ENCODE measurements around the gene MIS18A. TPM values are rescaled to one million over a fixed set of nuclear protein-coding genes. Genes with fewer than 3 reads are reported as not detected.

MIS18A gene
- total and polyA plus RNA-seq, 10 donors: 4.2 to 10.0 (median 6.9) TPM

DNA sequence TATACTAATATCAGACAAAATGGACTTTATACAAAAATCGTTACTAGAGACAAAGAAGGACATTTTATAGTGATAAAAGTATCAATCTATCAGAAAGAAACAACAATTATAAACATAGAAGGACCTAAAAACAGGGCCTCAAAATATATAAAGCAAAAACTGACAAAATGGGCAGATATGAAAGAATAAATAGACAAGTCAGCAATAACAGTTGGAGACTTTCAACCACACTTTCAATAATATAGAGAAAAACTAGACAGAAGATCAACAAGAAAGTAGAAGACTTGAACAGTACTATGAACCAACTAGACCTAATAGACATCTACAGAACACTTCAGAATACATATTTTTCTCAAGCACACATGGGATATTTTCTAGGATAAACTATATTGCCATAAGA lies 52.4 kb downstream of the MIS18A start:
- Histone ChIP-seq H3K27me3 (replicated peaks in 1 of 7) (no peaks in the 10 kb centered on the region), H3K36me3 (no peaks in the 10 kb centered on the region), H3K27ac (no peak overlapping the region), H3K4me1 (no peaks in the 10 kb centered on the region), H3K4me3 (no peak overlapping the region), H3K9me3 (peaks cover 0 to 23% (median 21%) of the 10 kb centered on the region in 8 donors)
- TF ChIP-seq POLR2A (IDR thresholded peaks at IDR 0.05): no peak
- no peak for TF ChIP-seq POLR2AphosphoS5 (IDR thresholded peaks at IDR 0.05)
- TF ChIP-seq, protein P1, sequence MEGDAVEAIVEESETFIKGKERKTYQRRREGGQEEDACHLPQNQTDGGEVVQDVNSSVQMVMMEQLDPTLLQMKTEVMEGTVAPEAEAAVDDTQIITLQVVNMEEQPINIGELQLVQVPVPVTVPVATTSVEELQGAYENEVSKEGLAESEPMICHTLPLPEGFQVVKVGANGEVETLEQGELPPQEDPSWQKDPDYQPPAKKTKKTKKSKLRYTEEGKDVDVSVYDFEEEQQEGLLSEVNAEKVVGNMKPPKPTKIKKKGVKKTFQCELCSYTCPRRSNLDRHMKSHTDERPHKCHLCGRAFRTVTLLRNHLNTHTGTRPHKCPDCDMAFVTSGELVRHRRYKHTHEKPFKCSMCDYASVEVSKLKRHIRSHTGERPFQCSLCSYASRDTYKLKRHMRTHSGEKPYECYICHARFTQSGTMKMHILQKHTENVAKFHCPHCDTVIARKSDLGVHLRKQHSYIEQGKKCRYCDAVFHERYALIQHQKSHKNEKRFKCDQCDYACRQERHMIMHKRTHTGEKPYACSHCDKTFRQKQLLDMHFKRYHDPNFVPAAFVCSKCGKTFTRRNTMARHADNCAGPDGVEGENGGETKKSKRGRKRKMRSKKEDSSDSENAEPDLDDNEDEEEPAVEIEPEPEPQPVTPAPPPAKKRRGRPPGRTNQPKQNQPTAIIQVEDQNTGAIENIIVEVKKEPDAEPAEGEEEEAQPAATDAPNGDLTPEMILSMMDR (IDR thresholded peaks at IDR 0.05 in 8 of 11, conservative IDR thresholded peaks at IDR 0.05 in 3 of 11): no peak
- DNase-seq: no peak
- WGBS, 5 donors: 74 to 94% (median 78%) methylated on average over 1 of the region's 1 CpG
- intact Hi-C loops (cut with DNase I; ENCODE audit: low total_unique reads): no loop called here

Other genes with a start within 250 kb of the MIS18A start
- not detected for gene MRAP, start 19.8 kb upstream of the MIS18A start, total RNA-seq
- gene MRAP, start 19.8 kb upstream of the MIS18A start, polyA plus RNA-seq: under 1 TPM in 1 of 3 donors, not detected in 2; 0.09 TPM
- gene URB1, start 114.0 kb upstream of the MIS18A start, total RNA-seq: 10 to 100 TPM; 11.6 to 20.8 (median 12.4) TPM
- gene URB1, start 114.0 kb upstream of the MIS18A start, polyA plus RNA-seq: 1 to 10 TPM; 2.0 to 3.6 (median 2.5) TPM
- 10 to 100 TPM; 19.3 to 39.4 (median 28.7) TPM for gene EVA1C, start 133.7 kb upstream of the MIS18A start, total RNA-seq
- gene EVA1C, start 133.7 kb upstream of the MIS18A start, polyA plus RNA-seq: 10 to 100 TPM; 11.9 to 18.2 (median 16.2) TPM

Data from spleen (tissue), 11 donors.